ENCODE measurements around the gene TBC1D4. TPM values are rescaled to one million over a fixed set of nuclear protein-coding genes. Genes with fewer than 3 reads are reported as not detected.
"Not testable (repeated sequence)": the region's sequence is repeated elsewhere in the genome, so short reads cannot be mapped to it uniquely, and the experiment has no call there.

The TBC1D4 gene
- total and polyA plus RNA-seq, 2 donors from 2014 or later: 14.7 to 51.8 TPM

GRCh38 chr13:75251188-75251587 is 230.8 kb downstream of the TBC1D4 start:
- Histone ChIP-seq H3K4me1 (ENCODE audit: control insufficient read depth in 2 of 3, insufficient read depth in 2 of 3, low read depth in 1 of 3, low read length in 3 of 3) (no peaks in the 10 kb centered on the region), H3K27me3 (ENCODE audit: control insufficient read depth, insufficient read depth, low read length) (no peaks in the 10 kb centered on the region), H3K9ac (ENCODE audit: low read length in 3 of 3) (no peak overlapping the region), H3K9me3 (ENCODE audit: control insufficient read depth in 2 of 3, insufficient read depth in 1 of 3, low read length in 3 of 3) (no peaks in the 10 kb centered on the region), H3K36me3 (ENCODE audit: control insufficient read depth in 2 of 3, insufficient read depth in 3 of 3, low read length in 3 of 3) (no peaks in the 10 kb centered on the region), H3K4me3 (ENCODE audit: low read length in 3 of 3) (no peak overlapping the region), H3K27ac (ENCODE audit: low read depth in 2 of 2, low read length in 2 of 2) (no peak overlapping the region)
- DNase-seq (no peak), FAIRE-seq (no peak)
- no peak for TF ChIP-seq CTCF (IDR thresholded peaks at IDR 0.05; ENCODE audit: borderline replicate concordance, extremely low read depth, insufficient read depth)
- intact Hi-C loops (cut with DNase I): no loop called here

- DNase-seq: no peak
- Histone ChIP-seq H3K4me1 (ENCODE audit: control insufficient read depth in 2 of 3, insufficient read depth in 2 of 3, low read depth in 1 of 3, low read length in 3 of 3) (no peaks in the 10 kb centered on the region), H3K9me3 (ENCODE audit: control insufficient read depth in 2 of 3, insufficient read depth in 1 of 3, low read length in 3 of 3) (no peaks in the 10 kb centered on the region), H3K36me3 (ENCODE audit: control insufficient read depth in 2 of 3, insufficient read depth in 3 of 3, low read length in 3 of 3) (no peaks in the 10 kb centered on the region), H3K4me3 (ENCODE audit: low read length in 3 of 3) (no peak overlapping the region), H3K9ac (ENCODE audit: low read length in 3 of 3) (no peak overlapping the region), H3K27ac (ENCODE audit: low read depth in 2 of 2, low read length in 2 of 2) (no peak overlapping the region), H3K27me3 (ENCODE audit: control insufficient read depth, insufficient read depth, low read length) (no peaks in the 10 kb centered on the region)
- intact Hi-C loops (cut with DNase I): no loop called here
- TF ChIP-seq CTCF (IDR thresholded peaks at IDR 0.05; ENCODE audit: borderline replicate concordance, extremely low read depth, insufficient read depth): no peak
- no peak for FAIRE-seq
Measured at GRCh38 chr13:75250526-75251178, 231.3 kb downstream of the TBC1D4 start.

DNA sequence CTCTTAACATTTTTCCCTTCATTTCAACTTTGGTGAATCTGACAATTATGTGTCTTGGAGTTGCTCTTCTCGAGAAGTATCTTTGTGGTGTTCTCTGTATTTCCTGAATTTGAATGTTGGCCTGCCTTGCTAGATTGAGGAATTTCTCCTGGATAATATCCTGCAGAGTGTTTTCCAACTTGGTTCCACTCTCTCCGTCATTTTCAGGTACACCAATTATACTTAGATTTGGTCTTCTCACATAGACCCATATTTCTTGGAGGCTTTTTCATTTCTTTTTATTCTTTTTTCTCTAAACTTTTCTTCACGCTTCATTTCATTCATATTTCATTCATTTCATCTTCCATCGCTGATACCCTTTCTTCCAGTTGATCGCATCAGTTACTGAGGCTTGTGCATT is 236.4 kb downstream of the TBC1D4 start:
- H3K27me3 ChIP-seq (ENCODE audit: control insufficient read depth, insufficient read depth, low read length); H3K4me1 ChIP-seq (ENCODE audit: control insufficient read depth in 2 of 3, insufficient read depth in 2 of 3, low read depth in 1 of 3, low read length in 3 of 3); intact Hi-C loops (cut with DNase I); H3K36me3 ChIP-seq (ENCODE audit: control insufficient read depth in 2 of 3, insufficient read depth in 3 of 3, low read length in 3 of 3); FAIRE-seq; DNase-seq; H3K27ac ChIP-seq (ENCODE audit: low read depth in 2 of 2, low read length in 2 of 2); H3K9ac ChIP-seq (ENCODE audit: low read length in 3 of 3); H3K4me3 ChIP-seq (ENCODE audit: low read length in 3 of 3); H3K9me3 ChIP-seq (ENCODE audit: control insufficient read depth in 2 of 3, insufficient read depth in 1 of 3, low read length in 3 of 3): not testable (repeated sequence)

DNA sequence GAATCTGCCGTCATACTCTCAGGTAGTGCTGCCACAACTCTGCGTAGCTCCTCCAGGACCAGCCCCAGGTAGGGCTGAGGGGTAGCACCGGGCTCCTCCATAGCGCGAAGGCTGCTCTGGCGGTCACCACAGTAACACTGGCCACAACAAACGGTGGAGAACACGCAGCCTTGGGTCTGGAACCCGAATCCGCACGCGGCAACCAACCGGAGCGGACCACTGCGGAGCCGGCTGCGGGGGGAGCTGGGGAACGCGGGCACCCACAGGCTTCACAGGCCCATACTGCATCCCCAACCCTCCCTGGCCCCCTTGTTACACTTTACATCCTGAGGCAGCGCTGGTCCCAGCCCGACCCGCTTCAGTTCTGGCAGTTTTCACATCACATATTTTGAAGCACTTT is 241.7 kb downstream of the TBC1D4 start:
- H3K4me1 ChIP-seq (ENCODE audit: control insufficient read depth in 2 of 3, insufficient read depth in 2 of 3, low read depth in 1 of 3, low read length in 3 of 3); H3K36me3 ChIP-seq (ENCODE audit: control insufficient read depth in 2 of 3, insufficient read depth in 3 of 3, low read length in 3 of 3); H3K4me3 ChIP-seq (ENCODE audit: low read length in 3 of 3); H3K27me3 ChIP-seq (ENCODE audit: control insufficient read depth, insufficient read depth, low read length); H3K9ac ChIP-seq (ENCODE audit: low read length in 3 of 3); intact Hi-C loops (cut with DNase I); DNase-seq; H3K9me3 ChIP-seq (ENCODE audit: control insufficient read depth in 2 of 3, insufficient read depth in 1 of 3, low read length in 3 of 3); FAIRE-seq; H3K27ac ChIP-seq (ENCODE audit: low read depth in 2 of 2, low read length in 2 of 2): not testable (repeated sequence)
